WI38 (cell line): ENCODE measurements around the gene ZNF764.

Experiments
- H3K4me3 ChIP-seq: 2 replicates; pipeline ENCODE4 v1.5.1; 2011; ENCODE audit warnings: low read depth, mild to moderate bottlenecking, control low read depth, low read length
- TF ChIP-seq, protein P1 (sequence below): IDR thresholded peaks from 2 replicates; pipeline ENCODE4 v1.5.1; 2012; ENCODE audit warnings: low read depth, mild to moderate bottlenecking, control low read depth, low read length

Gene ZNF764

DNA sequence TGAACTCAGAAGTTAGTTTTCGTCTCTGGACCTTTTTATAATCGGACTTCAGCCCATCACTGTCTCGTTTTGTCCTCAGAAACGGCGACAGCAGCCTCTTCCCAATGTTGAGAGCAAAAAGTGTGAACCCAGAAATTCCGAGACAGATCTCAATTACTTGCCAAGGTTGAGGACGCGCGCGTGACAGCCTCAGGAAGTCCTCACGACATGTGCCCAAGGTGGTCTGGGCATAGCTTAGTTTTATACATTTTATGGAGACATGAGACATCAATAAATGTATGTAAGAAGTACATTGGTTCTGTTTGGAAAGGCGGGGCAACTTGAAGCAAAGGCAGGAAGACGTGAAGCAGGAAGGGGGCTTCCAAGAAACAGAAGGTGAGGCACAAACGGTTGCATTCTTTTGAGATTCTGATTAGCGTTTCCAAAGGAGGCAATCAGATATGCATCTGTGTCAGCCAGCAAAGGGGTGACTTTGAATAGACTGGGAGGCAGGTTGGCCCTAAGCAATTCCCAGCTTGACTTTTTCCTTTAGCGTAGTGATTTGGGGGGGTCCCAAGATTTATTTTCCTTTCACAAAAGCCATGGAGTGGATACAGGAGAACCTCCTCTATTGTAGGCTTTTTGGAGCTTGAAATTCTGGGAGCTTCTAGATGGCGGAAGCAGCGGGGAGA, 22.9 kb downstream of the ZNF764 start:
- H3K4me3 ChIP-seq = peak overlapping the region; percentile 70
- TF ChIP-seq, protein P1, sequence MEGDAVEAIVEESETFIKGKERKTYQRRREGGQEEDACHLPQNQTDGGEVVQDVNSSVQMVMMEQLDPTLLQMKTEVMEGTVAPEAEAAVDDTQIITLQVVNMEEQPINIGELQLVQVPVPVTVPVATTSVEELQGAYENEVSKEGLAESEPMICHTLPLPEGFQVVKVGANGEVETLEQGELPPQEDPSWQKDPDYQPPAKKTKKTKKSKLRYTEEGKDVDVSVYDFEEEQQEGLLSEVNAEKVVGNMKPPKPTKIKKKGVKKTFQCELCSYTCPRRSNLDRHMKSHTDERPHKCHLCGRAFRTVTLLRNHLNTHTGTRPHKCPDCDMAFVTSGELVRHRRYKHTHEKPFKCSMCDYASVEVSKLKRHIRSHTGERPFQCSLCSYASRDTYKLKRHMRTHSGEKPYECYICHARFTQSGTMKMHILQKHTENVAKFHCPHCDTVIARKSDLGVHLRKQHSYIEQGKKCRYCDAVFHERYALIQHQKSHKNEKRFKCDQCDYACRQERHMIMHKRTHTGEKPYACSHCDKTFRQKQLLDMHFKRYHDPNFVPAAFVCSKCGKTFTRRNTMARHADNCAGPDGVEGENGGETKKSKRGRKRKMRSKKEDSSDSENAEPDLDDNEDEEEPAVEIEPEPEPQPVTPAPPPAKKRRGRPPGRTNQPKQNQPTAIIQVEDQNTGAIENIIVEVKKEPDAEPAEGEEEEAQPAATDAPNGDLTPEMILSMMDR = no peak

- H3K4me3 ChIP-seq = peak within 1 kb of the TSS; percentile 70
- TF ChIP-seq, protein P1 = no peak
Observed at GRCh38 chr16:30534368-30535105, 23.6 kb downstream of the ZNF764 start, which contains the start of gene ZNF747. TSS of gene ZNF747 (minus strand) at chr16:30534858. CDS start at chr16:30534679, 179 bp downstream.

GRCh38 chr16:30533748-30534367, 24.3 kb downstream of the ZNF764 start:
- H3K4me3 ChIP-seq = peak overlapping the region; percentile 70
- TF ChIP-seq, protein P1 = no peak

GRCh38 chr16:30533146-30533522, 25.0 kb downstream of the ZNF764 start:
- TF ChIP-seq, protein P1 = no peak
- no peak overlapping the region for H3K4me3 ChIP-seq

DNA sequence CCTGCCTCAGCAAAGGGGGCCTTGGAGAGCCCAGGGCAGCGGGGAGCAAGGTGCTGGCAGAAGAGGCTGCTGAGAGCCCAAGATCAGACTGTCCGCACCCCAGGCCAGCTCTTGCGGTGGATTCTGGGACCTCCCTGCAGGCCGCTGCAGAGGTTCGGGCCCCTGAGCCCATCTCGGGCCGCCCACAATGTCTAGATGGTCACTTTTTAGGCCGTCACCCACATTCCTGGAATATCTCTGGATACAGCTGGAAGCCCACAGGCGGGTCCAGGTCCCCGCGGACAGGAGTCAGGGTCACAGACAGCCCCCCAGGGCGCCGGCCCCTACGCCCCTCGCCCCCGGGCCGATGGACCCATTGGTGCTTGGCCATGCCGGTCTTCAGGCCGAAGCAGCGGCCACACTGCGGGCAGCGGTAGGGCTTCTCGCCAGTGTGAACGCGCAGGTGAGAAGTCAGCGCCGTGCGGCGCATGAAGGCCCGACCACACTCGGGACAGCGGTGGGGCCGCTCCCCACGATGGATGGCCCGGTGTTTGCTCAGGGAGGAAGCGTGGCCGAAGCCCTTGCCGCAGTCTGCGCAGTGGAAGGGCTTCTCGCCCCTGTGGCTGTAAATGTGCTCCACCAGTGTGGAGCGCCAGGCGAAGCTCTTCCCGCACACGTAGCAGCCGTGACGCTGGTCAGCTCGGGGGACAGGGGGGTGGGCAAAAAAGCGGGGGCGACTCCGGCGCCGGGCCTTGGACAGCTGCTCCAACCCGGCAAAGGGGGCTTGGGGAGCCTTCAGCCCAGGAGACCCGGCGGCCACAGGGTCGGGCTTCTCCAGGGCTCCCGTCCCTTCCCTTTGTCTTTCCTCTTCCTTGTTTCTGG, 25.7 kb downstream of the ZNF764 start:
- no peak overlapping the region for H3K4me3 ChIP-seq
- TF ChIP-seq, protein P1 = no peak

- TF ChIP-seq, protein P1 = no peak
- no peak overlapping the region for H3K4me3 ChIP-seq
Observed at GRCh38 chr16:30530163-30531037, 27.8 kb downstream of the ZNF764 start.
